DND-41 (cell line): ENCODE data around the gene WDR93.

ENCODE experiments used
- ATAC-seq: fragments of 200-7000 bp; cut with Tn5 transposase; 3 replicates; pipeline ENCODE4 v1.9.1; 2021; ENCODE audit warnings: low read depth; ENCODE audit not compliant: insufficient read depth
- DNase-seq: peaks from one replicate; pipeline ENCODE4 v3.0.0-alpha.2; 2020
- H2AFZ ChIP-seq: 2 replicates; pipeline ENCODE4 v1.6.0; 2012; ENCODE audit warnings: low read depth, low read length
- H3K27ac ChIP-seq: 2 replicates; pipeline ENCODE4 v1.5.1; 2012; ENCODE audit warnings: low read length, inconsistent platforms
- H3K27me3 ChIP-seq: fragments of 200-600 bp; sonication (generic); 2 replicates; pipeline ENCODE4 v1.6.0; 2012; ENCODE audit warnings: low read length, mild to moderate bottlenecking, inconsistent platforms; ENCODE audit not compliant: insufficient read depth, poor library complexity
- H3K36me3 ChIP-seq: 2 replicates; pipeline ENCODE4 v1.5.1; 2012; ENCODE audit warnings: low read length, inconsistent platforms; ENCODE audit not compliant: insufficient read depth
- H3K4me1 ChIP-seq: 2 replicates; pipeline ENCODE4 v1.5.1; 2012; ENCODE audit warnings: mild to moderate bottlenecking, low read length; ENCODE audit not compliant: insufficient read depth
- H3K4me2 ChIP-seq: 2 replicates; pipeline ENCODE4 v1.6.0; 2012; ENCODE audit warnings: mild to moderate bottlenecking, moderate library complexity, low read length, inconsistent platforms; ENCODE audit not compliant: insufficient read depth
- H3K4me3 ChIP-seq, 2 experiments: fragments of 200-600 bp in 1 of 2; shearing (Covaris generic) in 1 of 2; 2 replicates each; pipeline ENCODE4 v1.5.1; 2012 to 2016; ENCODE audit warnings: inconsistent platforms in 2 of 2, low read length in 2 of 2, mild to moderate bottlenecking in 2 of 2, low read depth in 1 of 2, moderate library complexity in 1 of 2
- H3K79me2 ChIP-seq: 2 replicates; pipeline ENCODE4 v1.6.0; 2012; ENCODE audit warnings: low read length, inconsistent platforms; ENCODE audit not compliant: insufficient read depth
- H3K9ac ChIP-seq: 2 replicates; pipeline ENCODE4 v1.6.0; 2012; ENCODE audit warnings: low read depth, mild to moderate bottlenecking, inconsistent platforms, low read length, moderate library complexity
- H3K9me3 ChIP-seq: 2 replicates; pipeline ENCODE4 v1.5.1; 2012; ENCODE audit warnings: low read length, moderate library complexity, mild to moderate bottlenecking, inconsistent platforms; ENCODE audit not compliant: insufficient read depth, severe bottlenecking
- H4K20me1 ChIP-seq: 2 replicates; pipeline ENCODE4 v1.6.0; 2012; ENCODE audit warnings: low read length; ENCODE audit not compliant: insufficient read depth
- CTCF ChIP-seq: IDR thresholded peaks from 2 replicates; pipeline ENCODE4 v1.5.1; 2012; ENCODE audit warnings: borderline replicate concordance, low read length, moderate library complexity, mild to moderate bottlenecking; ENCODE audit not compliant: poor library complexity, severe bottlenecking; ENCODE audit errors: extremely low read depth
- EZH2 ChIP-seq: IDR thresholded peaks from 3 replicates; pipeline ENCODE4 v1.6.1; 2012; ENCODE audit warnings: borderline replicate concordance, low read depth, mild to moderate bottlenecking, moderate library complexity, low read length, inconsistent platforms; ENCODE audit not compliant: severe bottlenecking

Gene WDR93

DNA sequence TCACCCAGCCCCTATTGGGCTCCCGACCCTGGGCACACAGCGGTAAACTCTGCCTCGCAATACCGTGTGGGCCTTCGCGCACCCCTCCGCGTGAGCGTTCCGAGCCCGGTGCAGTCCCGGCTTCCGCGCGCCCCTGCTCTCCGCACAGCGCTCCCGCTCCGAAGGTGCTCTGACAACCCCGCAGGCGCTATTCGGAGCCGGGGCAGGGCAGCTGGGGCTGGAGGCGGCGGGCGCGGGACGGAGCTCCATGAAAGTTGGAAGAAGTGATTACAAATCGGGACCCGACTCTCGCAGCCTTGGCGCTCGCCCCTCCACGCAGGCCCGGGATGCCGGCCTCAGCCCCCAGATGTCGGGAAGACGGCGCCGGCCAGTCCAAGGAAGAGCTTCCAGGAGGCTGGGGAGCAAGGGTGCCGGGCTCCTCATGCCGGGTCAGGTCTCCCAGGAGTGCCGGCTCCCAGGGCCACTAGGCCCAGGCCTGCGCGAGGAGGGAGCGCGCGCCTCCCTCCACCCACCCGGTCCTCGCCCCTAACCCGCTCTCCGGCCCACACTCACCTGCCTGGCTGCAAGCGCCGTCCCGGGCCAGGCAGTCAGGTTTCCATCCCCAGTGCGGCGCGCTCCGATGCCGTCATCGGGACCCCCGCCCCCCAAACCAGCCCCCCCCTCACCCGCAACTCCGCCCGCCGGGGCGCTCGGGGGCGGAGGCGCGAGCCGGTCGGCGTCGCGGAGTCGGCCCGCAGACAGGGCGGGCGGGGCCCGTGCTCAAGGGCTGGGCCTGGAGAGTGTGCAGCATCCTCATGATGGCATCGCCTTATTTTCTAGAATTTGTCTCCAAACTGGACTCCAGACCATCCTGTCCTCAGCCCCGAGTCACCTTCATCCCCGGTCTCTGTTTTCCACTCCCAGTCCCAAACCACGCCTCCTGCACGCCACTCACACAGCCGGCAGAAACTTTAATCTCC, 35.5 kb upstream of the WDR93 start, which contains the start of gene KIF7:
Gene KIF7 (minus strand): TSS at position 621 of the 959 bp plus-strand sequence. CDS start 2,537 bp downstream, outside the sequence.
- Histone ChIP-seq H4K20me1 (no peaks in the 10 kb centered on the region), H3K4me1 (peaks cover 13% of the 10 kb centered on the region), H3K4me3 (peak within 1 kb of the TSS; percentile 31 to 76; a peak in 3 of 4 replicates), H3K36me3 (no peaks in the 10 kb centered on the region), H3K9ac (peak within 1 kb of the TSS; percentile 66), H2AFZ (peak within 1 kb of the TSS; percentile 79), H3K79me2 (0 out of 2 replicates have a peak, but pooled peaks cover 4% of the 10 kb centered on the region), H3K27ac (no peak within 1 kb of the TSS; the same call in 1 of the 2 replicates), H3K9me3 (no peaks in the 10 kb centered on the region), H3K4me2 (peak within 1 kb of the TSS; percentile 89), H3K27me3 (peaks cover 24% of the 10 kb centered on the region)
- TF ChIP-seq EZH2: no peak
- no peak for TF ChIP-seq CTCF
- DNase-seq: peak; percentile 59
- ATAC-seq: peak; percentile 84

- TF ChIP-seq CTCF (no peak), EZH2 (no peak)
- H3K9me3 ChIP-seq: no peaks in the 10 kb centered on the region
- 0 out of 2 replicates have a peak, but pooled peaks cover 4% of the 10 kb centered on the region for H3K79me2 ChIP-seq
- H3K27ac ChIP-seq: no peak overlapping the region
- peaks cover 13% of the 10 kb centered on the region for H3K4me1 ChIP-seq
- DNase-seq (no peak), ATAC-seq (no peak)
- H3K9ac ChIP-seq: no peak overlapping the region
- no peaks in the 10 kb centered on the region for H3K36me3 ChIP-seq
- H3K27me3 ChIP-seq: peaks cover 28% of the 10 kb centered on the region
- no peak overlapping the region for H2AFZ ChIP-seq
- no peak overlapping the region for H3K4me3 ChIP-seq
- H3K4me2 ChIP-seq: no peak overlapping the region
- H4K20me1 ChIP-seq: no peaks in the 10 kb centered on the region
Measured at GRCh38 chr15:89656116-89656815, 34.3 kb upstream of the WDR93 start.

DNA sequence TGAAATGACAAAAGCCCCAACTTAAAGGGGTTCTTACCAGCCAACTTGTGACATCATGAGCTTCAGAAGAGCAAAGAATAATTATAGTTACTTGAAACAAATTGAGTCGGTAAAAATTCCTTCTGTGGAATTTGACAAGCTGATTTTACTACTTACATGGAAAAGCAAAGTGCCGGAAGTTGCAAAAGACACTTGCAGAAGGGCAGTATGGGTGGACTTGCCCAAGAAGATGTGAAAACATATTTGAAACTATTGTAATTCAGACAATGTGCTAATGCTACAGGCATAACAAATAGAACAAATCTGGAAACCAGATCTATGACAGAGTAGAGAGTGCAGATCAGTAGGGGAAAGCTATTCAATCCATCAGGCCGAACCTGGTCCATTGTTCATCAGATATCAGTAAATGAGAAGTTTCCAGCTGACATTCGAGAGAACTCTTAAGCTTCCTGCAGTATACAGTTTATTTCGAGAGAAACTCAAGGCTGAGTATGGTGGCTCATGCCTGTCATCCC, 32.9 kb upstream of the WDR93 start:
- Histone ChIP-seq H3K9ac (no peak overlapping the region), H3K4me1 (peaks cover 13% of the 10 kb centered on the region), H3K4me2 (no peak overlapping the region), H3K9me3 (no peaks in the 10 kb centered on the region), H3K79me2 (0 out of 2 replicates have a peak, but pooled peaks cover 4% of the 10 kb centered on the region), H3K27ac (no peak overlapping the region), H3K27me3 (peaks cover 28% of the 10 kb centered on the region), H4K20me1 (no peaks in the 10 kb centered on the region), H2AFZ (no peak overlapping the region), H3K4me3 (no peak overlapping the region), H3K36me3 (no peaks in the 10 kb centered on the region)
- TF ChIP-seq EZH2: no peak
- no peak for TF ChIP-seq CTCF
- ATAC-seq (no peak), DNase-seq (no peak)
